PC-3 (cell line): ENCODE data around the gene CASQ1.

Source experiments
- CTCF ChIP-seq: fragments of 300-600 bp; sonication (generic); conservative IDR thresholded peaks from 2 replicates; pipeline ENCODE4 v1.5.1; 2017; ENCODE audit warnings: antibody characterized with exemption, low read depth, mild to moderate bottlenecking, low read length
- EZH2phosphoT487 ChIP-seq: fragments of 300-600 bp; sonication (generic); IDR thresholded peaks from 2 replicates; pipeline ENCODE4 v1.6.1; 2018; ENCODE audit warnings: mild to moderate bottlenecking, antibody characterized with exemption, low read length, borderline replicate concordance

DNA sequence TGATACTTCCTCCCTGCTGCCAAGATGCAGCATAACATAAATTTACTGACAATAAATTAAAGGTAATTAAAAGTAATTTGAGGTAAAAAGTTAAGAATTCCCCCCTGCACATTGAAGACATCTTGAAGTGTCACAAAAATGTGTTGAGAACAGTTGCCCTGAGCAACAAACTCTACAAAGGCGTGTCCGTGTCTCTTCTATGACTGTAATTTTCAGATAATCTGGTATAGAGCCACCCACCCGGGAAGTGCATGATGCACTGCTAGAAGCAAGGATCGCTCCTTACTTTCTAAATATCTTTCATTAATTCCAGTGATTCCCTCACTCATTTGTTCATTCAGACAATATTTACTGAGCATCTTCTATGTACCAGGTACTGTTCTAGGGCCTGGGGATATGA lies 11.0 kb upstream of the CASQ1 start:
- TF ChIP-seq CTCF (no peak), EZH2phosphoT487 (no peak)
